Measurements from ENCODE around the gene CEMIP. TPM values are rescaled to one million over a fixed set of nuclear protein-coding genes. Genes with fewer than 3 reads are reported as not detected.

Gene CEMIP
- polyA plus RNA-seq, 1 of the 3 experiments (the other 2 are of a cell fraction) = 27.8 TPM

DNA sequence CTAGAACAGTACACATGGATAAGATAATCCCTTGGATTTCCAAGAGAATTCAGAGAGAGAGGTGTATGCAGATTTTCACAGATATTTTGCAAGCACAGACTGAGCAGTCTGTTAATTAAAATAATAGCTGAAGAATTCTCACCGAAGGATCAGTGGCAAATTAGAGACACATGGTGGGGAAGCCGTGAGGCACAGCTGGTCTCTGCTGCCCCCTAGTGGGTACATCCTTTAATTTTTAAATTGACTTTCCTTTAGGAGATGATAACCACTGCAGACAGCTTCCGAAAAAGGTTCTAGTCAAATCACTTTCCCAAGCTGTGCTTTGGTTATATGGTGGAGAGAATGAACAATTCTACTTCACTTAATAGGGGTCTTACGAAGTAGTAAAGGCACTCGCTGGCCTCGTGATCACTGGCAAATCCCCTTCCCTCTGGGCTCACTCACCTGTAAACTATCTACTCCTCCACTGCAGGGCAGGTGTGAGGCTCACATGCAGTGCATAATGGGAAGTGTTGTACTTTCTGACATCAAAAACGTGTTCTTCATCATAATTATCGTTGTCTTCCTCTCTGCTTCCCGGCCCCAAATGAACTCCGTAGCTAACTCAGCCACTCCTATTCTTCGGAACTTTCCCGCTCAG, 191.0 kb downstream of the CEMIP start:
- H3K27ac ChIP-seq (ENCODE audit: low read depth in 2 of 2, low read length in 1 of 2) = no peak overlapping the region
- H3F3A ChIP-seq (replicated peaks; ENCODE audit: insufficient read depth) = no peaks in the 10 kb centered on the region
- H2AFZ ChIP-seq (ENCODE audit: low read depth) = no peak overlapping the region
- H3K9me2 ChIP-seq = no peaks in the 10 kb centered on the region
- H3K36me3 ChIP-seq (replicated peaks in 1 of 2; ENCODE audit: control insufficient read depth in 1 of 2, insufficient read depth in 2 of 2, low read length in 1 of 2) = peaks cover 0 to 5% of the 10 kb centered on the region in 2 experiments
- peaks cover 0 to 7% of the 10 kb centered on the region in 2 experiments; a peak in 1 of 4 replicates for H3K4me1 ChIP-seq (ENCODE audit: control insufficient read depth in 1 of 2, insufficient read depth in 2 of 2, low read depth in 1 of 2, low read length in 1 of 2)
- no peaks in the 10 kb centered on the region for H3K9me3 ChIP-seq
- H3K79me2 ChIP-seq (ENCODE audit: insufficient read depth) = peaks cover 11% of the 10 kb centered on the region
- no peak overlapping the region for H3K9ac ChIP-seq
- no peak overlapping the region; a peak in 1 of 4 replicates for H3K4me3 ChIP-seq (ENCODE audit: low read depth in 2 of 2, low read length in 1 of 2)
- peak; percentile 70 for DNase-seq
- 0 out of 2 replicates have a peak, but pooled peaks cover 2% of the 10 kb centered on the region for H4K20me1 ChIP-seq (ENCODE audit: insufficient read depth)
- H3K27me3 ChIP-seq (ENCODE audit: insufficient read depth) = no peaks in the 10 kb centered on the region
- WGBS (ENCODE audit: low lambda C conversion rate) = 43% methylated on average over 12 of the region's 12 CpGs
- POLR2A ChIA-PET = no interaction called here
- CTCF ChIA-PET = interaction anchor here (0.6 to 6.3 kb wide), 63 partner anchors 9 to 1393 kb away, joined by 3 to 139 read pairs (median 4); partner anchors contain the start of genes ABHD17C, CEMIP and TLNRD1
- H3K4me2 ChIP-seq = no peak overlapping the region
- TF ChIP-seq, protein P1, sequence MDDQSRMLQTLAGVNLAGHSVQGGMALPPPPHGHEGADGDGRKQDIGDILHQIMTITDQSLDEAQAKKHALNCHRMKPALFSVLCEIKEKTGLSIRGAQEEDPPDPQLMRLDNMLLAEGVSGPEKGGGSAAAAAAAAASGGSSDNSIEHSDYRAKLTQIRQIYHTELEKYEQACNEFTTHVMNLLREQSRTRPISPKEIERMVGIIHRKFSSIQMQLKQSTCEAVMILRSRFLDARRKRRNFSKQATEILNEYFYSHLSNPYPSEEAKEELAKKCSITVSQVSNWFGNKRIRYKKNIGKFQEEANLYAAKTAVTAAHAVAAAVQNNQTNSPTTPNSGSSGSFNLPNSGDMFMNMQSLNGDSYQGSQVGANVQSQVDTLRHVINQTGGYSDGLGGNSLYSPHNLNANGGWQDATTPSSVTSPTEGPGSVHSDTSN (IDR thresholded peaks at IDR 0.05) = no peak
- TF ChIP-seq SIN3A (IDR thresholded peaks at IDR 0.05; ENCODE audit: borderline replicate concordance, low read depth, low read length) = no peak
- TF ChIP-seq RFX5 (IDR thresholded peaks at IDR 0.05; ENCODE audit: low read length) = no peak
- TF ChIP-seq, protein P2, sequence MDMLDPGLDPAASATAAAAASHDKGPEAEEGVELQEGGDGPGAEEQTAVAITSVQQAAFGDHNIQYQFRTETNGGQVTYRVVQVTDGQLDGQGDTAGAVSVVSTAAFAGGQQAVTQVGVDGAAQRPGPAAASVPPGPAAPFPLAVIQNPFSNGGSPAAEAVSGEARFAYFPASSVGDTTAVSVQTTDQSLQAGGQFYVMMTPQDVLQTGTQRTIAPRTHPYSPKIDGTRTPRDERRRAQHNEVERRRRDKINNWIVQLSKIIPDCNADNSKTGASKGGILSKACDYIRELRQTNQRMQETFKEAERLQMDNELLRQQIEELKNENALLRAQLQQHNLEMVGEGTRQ (IDR thresholded peaks at IDR 0.05; ENCODE audit: borderline replicate concordance, low read depth, low read length) = no peak
- TF ChIP-seq FOSL2 (IDR thresholded peaks at IDR 0.05; ENCODE audit: borderline replicate concordance, low read depth) = no peak
- TF ChIP-seq ELF1 (IDR thresholded peaks at IDR 0.05) = no peak
- peak; percentile 72 for TF ChIP-seq TCF12 (IDR thresholded peaks at IDR 0.05)
- TF ChIP-seq CHD2 (IDR thresholded peaks at IDR 0.05; ENCODE audit: low read length, partially characterized antibody) = peak; percentile 30
- no peak for TF ChIP-seq MEF2A (IDR thresholded peaks at IDR 0.05; ENCODE audit: borderline replicate concordance, low read depth)
- TF ChIP-seq GABPA (IDR thresholded peaks at IDR 0.05; ENCODE audit: low read depth) = no peak
- peak; percentile 41; the same call in 1 of the 2 replicates for TF ChIP-seq RCOR1 (IDR thresholded peaks at IDR 0.05; ENCODE audit: low read length)
- TF ChIP-seq, protein P3, sequence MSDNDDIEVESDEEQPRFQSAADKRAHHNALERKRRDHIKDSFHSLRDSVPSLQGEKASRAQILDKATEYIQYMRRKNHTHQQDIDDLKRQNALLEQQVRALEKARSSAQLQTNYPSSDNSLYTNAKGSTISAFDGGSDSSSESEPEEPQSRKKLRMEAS (IDR thresholded peaks at IDR 0.05; ENCODE audit: low read depth) = 0 out of 2 replicates have a peak, but pooled peaks have one; percentile 21
- no peak for TF ChIP-seq GATA2 (CRISPR knock-in tag; IDR thresholded peaks at IDR 0.05)
- TF ChIP-seq YY1 (IDR thresholded peaks at IDR 0.05; ENCODE audit: low read depth) = no peak
- no peak for TF ChIP-seq FOXM1 (IDR thresholded peaks at IDR 0.05; ENCODE audit: low read depth)
- peak; percentile 95 for TF ChIP-seq RAD21 (IDR thresholded peaks at IDR 0.05; ENCODE audit: low read length)
- no peak; the same call in 1 of the 2 replicates for TF ChIP-seq MXI1 (IDR thresholded peaks at IDR 0.05; ENCODE audit: low read depth, low read length)
- TF ChIP-seq EZH2phosphoT487 (IDR thresholded peaks at IDR 0.05; ENCODE audit: borderline replicate concordance, low read depth) = no peak
- TF ChIP-seq JUND (IDR thresholded peaks at IDR 0.05) = no peak
- TF ChIP-seq, protein P4, sequence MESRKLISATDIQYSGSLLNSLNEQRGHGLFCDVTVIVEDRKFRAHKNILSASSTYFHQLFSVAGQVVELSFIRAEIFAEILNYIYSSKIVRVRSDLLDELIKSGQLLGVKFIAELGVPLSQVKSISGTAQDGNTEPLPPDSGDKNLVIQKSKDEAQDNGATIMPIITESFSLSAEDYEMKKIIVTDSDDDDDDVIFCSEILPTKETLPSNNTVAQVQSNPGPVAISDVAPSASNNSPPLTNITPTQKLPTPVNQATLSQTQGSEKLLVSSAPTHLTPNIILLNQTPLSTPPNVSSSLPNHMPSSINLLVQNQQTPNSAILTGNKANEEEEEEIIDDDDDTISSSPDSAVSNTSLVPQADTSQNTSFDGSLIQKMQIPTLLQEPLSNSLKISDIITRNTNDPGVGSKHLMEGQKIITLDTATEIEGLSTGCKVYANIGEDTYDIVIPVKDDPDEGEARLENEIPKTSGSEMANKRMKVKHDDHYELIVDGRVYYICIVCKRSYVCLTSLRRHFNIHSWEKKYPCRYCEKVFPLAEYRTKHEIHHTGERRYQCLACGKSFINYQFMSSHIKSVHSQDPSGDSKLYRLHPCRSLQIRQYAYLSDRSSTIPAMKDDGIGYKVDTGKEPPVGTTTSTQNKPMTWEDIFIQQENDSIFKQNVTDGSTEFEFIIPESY (IDR thresholded peaks at IDR 0.05; ENCODE audit: borderline replicate concordance, low read depth) = no peak
- TF ChIP-seq, protein P5, sequence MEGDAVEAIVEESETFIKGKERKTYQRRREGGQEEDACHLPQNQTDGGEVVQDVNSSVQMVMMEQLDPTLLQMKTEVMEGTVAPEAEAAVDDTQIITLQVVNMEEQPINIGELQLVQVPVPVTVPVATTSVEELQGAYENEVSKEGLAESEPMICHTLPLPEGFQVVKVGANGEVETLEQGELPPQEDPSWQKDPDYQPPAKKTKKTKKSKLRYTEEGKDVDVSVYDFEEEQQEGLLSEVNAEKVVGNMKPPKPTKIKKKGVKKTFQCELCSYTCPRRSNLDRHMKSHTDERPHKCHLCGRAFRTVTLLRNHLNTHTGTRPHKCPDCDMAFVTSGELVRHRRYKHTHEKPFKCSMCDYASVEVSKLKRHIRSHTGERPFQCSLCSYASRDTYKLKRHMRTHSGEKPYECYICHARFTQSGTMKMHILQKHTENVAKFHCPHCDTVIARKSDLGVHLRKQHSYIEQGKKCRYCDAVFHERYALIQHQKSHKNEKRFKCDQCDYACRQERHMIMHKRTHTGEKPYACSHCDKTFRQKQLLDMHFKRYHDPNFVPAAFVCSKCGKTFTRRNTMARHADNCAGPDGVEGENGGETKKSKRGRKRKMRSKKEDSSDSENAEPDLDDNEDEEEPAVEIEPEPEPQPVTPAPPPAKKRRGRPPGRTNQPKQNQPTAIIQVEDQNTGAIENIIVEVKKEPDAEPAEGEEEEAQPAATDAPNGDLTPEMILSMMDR (IDR thresholded peaks at IDR 0.05) = peak; percentile 87
- no peak for TF ChIP-seq RXRA (IDR thresholded peaks at IDR 0.05; ENCODE audit: borderline replicate concordance, low read depth)
- TF ChIP-seq TAF1 (IDR thresholded peaks at IDR 0.05; ENCODE audit: borderline replicate concordance, low read depth, low read length) = no peak
- no peak for TF ChIP-seq NFIC (IDR thresholded peaks at IDR 0.05; ENCODE audit: borderline replicate concordance)
- TF ChIP-seq SMC3 (IDR thresholded peaks at IDR 0.05; ENCODE audit: low read depth, low read length) = peak; percentile 77
